Sciatic nerve (tissue), 2 donors: Measurements from ENCODE around the gene TMA16. TPM values are rescaled to one million over a fixed set of nuclear protein-coding genes. Genes with fewer than 3 reads are reported as not detected.

ENCODE experiments used
- ATAC-seq: fragments of 200-7000 bp; cut with Tn5 transposase; one replicate; pipeline ENCODE4 v1.9.1; 2020; ENCODE audit warnings: mild to moderate bottlenecking, moderate library complexity
- DNase-seq: peaks from one replicate; pipeline ENCODE4 v3.0.0-alpha.2; 2020; ENCODE audit warnings: low spot score
- intact Hi-C: fragments of 100-400 bp; cut with DNase I; formaldehyde crosslinking; loops from one replicate; pipeline ENCODE4 v1.14.2; 2022
- total RNA-seq: library from RNA; stranded (reverse); fragmentation: NEBNext Ultra II Directional; extraction: Animal tissue kit (Norgen Biotek cat#: 25700); gene quantifications from one replicate; pipeline ENCODE4 v1.2.1, GENCODE V29; 2021
- donor health status: DM: no; HTN: no; CAD: no.
- donor health status: DM: no; HTN: no; CAD: no.

The TMA16 gene
- total RNA-seq, 1 donor from 2014 or later, result 28.0 TPM

DNA sequence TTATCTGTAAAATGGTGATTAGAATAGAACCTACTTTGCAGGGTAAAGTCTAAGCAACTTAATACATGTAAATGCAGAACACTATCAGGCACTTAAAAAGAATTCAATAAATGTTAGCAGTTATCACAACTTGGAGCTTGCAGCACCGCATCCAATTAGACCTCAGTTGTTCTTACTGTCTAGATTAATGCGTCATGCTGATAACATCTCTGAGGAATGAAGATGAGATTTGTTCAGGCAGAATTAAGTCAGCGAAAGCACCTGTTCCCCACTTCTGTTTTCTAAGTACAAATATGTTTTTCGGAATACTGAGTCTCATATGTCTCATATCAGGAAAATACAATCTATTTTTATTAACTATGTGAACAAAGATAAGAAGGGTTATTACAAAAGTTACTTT, 58.7 kb downstream of the TMA16 start:
- intact Hi-C loops, result loop anchor here (10.0 kb wide), 1 partner anchor 1182 kb away; no protein-coding TSS in a partner anchor
- DNase-seq (no peak), ATAC-seq (no peak)

DNA sequence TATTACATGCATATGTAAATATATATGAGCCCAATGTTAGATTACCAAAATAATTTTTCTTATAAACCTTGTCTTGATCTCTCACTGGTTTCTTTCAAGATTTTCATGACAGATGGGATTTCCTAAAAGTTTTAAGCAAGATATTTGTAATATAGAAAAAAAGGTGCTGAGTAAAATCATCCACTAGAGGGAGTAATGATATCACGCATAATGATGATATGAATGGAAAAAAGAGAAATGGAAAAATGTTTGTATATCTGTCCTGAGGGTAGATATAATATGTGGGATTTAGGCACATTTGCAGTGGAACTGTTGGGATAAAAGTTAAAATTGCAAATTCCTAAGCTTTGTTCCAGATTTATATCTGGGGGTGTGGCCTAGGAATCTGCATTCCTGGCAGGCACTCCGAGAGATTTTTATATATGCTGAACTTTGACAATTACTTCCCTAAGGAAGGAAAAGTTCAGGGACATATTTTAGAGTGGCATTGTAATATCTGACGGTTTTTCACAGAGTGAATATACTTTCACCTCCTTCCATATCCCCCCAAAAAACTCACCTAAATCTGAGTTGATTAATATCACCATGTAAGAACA, 60.5 kb downstream of the TMA16 start:
- no peak for ATAC-seq
- intact Hi-C loops, result loop anchor here (10.0 kb wide), 1 partner anchor 1180 kb away; no protein-coding TSS in a partner anchor
- DNase-seq, result no peak

DNA sequence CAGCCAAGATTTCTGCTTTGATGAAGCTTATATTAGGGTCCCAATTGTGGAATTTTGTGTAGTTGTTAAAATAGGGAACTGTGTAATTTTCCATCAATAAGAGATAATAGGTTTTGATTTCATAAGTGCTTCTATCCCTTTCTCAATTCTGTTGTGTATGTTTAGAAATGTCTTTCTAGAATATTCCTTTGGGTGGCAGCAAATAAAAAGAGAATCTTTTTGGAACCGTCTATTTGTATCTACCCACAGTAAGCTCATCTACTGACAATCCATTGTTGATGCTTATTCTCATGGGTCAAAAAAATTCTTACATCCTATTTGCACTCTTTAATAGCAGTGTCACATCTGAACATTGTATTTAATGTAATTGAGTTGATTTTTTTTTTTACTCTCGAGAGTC, 61.7 kb downstream of the TMA16 start:
- no peak for ATAC-seq
- intact Hi-C loops, result loop anchor here (10.0 kb wide), 1 partner anchor 1179 kb away; no protein-coding TSS in a partner anchor
- no peak for DNase-seq

DNA sequence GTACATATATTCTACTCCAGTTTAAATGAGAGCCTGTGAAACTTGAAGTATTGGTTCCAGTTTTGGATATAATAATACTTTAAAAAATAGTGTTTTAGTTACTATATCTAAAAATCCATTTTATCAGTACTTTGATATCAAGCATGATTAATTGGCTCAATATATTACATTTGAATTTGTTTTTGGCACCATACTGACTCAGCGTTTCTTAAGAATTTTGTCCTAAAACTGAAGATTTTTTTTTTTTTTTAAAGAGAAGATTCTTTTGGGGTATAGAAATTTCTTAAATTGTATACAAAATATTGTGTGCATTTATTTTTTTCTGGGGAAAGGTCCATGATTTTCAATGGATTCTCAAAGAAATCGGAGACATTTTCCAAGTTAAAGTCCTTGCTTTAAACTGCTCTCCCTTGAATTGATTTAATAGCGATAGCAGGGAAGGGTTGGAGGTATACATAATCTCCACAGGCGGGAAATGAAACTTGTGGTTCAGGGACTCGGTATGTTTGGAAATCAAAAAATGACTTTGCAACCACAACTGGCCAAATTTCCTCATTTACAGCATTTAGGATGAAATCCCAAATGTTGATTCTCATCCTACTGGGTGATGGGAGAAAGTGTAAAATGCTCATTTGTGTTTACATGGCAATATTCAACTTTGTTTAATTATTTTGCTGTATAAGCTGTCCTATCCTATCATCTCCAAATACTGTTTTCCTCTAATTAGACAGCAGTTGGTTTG, 62.3 kb downstream of the TMA16 start:
- DNase-seq, result no peak
- intact Hi-C loops, result loop anchor here (10.0 kb wide), 1 partner anchor 1178 kb away; no protein-coding TSS in a partner anchor

DNA sequence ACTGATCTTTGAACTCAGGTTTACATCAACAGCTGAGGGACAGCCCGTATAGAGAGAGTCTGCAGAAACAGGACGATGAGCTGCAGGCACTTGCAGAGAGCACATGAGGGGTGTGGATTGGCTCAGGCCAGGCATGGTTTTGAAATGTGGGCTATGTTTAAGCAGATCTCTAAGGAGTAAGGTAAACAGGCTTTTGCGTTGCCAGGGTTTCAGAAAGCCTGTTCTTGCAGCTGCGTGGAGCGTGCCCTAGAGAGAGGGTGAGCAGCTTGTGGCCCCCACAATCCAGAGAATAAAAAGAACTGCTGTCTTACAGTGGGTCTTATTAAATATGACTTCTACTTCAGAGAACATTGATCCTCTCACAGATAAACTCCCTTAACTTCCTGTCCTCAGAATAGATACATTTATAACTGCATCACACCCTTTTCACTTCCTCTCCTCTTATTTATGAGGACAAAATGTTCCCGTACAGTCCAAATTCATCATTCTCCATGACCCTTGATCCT, 64.1 kb downstream of the TMA16 start:
- DNase-seq (no peak), ATAC-seq (peak; percentile 68)
- intact Hi-C loops, result loop anchor here (10.0 kb wide), 1 partner anchor 1176 kb away; no protein-coding TSS in a partner anchor

More for the DNA sequence above, 62.3 kb downstream of the TMA16 start:
- ATAC-seq, result no peak

DNA sequence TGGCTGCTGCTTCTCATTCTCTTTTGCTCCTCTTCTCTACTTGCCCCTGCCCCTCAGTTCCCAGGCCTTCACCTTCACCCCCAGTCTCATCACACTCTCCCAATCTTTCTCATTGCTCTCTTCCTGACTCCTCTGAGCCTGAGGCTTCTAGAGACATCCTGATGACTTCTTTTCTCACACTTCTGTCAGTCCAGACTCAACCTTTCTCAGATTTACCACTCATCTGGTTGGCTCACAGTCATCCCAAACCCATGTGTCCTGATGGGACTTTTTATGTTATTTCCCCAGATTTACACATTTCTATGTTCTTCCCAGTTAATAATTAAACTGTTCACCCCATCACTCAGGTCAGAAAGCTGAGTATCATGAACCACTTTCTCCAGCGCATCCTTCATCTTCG, 68.0 kb downstream of the TMA16 start:
- DNase-seq, result no peak
- ATAC-seq, result no peak
- intact Hi-C loops, result no loop called here

DNA sequence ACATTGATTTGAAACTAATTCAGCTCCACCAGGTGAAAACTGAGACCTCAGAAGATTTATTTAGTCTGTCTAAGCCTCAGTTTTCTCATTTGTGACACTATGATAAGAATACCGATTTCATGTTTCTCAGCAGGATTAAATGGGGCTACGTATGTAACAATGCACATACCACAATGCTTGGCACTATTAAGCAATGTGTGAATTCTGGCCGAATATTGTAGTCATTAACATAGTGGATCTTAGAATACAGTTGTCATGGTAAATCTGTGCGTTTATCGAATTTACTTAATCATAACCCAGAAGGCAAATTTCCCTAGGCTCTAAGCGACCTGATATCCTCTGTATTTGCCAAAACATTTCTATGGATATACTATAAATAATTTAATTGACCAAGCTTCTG, 69.1 kb downstream of the TMA16 start:
- ATAC-seq (no peak), DNase-seq (no peak)
- intact Hi-C loops, result no loop called here

DNA sequence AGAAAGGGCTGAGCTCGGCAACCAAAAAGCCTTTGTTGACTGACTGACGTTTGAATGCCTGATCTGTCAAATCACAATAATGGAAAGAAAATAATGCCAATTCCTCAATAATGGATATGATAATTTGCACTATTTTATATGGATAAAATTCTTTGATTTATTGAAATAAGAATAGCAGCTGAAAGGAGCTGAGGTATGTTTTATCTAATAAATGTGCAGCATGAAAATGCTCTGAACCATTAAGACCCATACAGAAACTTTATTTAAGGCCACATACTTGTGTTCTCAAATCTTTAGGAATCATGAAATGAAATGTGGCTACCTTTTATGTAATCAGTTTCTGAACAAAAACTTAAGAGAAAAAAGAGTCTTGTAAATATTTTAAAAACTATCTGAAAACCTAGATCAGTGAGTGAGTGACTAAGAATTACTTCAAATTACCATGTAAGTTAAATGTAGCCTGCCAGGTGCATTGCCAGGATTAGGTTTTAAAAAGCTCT, 69.8 kb downstream of the TMA16 start:
- DNase-seq (no peak), ATAC-seq (no peak)
- intact Hi-C loops, result no loop called here

DNA sequence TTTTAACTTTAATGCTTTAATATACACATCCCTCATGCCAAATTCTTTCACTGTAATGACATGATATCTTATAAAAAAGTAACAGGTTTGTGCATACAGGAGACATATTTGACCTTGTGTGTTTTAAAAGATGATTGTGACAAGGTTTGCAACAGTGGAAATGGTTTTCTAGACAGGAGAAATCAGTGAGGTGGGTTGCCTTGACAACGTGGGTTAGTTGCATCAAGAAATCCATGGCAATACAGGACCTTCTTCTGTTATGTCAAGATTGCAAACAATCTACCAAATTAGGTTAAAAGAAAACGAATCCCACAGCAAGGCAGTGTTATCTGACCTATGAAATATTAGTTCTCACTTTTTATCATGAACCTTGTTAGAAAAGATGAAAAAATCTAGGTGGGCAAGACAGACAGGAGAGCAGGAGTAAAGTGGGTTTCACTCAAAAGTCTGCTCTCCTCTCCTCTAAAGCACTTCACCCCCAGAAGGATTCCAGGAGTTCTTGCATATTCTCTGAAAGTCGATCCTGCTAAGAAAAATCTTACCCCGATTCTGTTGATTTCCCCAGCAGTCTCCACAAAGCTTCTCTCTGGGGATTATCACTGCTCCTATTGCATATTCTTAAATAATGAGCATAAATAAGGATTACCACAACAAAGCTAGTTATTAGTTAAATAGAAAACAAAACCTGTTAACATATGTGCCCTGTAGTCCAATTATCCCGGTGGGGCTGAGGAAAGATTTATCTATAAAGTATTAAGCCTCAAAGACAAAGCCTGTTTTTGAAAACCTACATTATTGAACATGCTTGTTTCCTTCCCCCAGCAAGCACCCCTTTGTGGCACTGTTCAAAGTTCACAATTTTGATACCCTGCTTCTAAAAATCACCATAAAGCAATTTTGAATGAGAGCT, 71.0 kb downstream of the TMA16 start:
- intact Hi-C loops, result no loop called here
- no peak for DNase-seq
- ATAC-seq, result no peak

DNA sequence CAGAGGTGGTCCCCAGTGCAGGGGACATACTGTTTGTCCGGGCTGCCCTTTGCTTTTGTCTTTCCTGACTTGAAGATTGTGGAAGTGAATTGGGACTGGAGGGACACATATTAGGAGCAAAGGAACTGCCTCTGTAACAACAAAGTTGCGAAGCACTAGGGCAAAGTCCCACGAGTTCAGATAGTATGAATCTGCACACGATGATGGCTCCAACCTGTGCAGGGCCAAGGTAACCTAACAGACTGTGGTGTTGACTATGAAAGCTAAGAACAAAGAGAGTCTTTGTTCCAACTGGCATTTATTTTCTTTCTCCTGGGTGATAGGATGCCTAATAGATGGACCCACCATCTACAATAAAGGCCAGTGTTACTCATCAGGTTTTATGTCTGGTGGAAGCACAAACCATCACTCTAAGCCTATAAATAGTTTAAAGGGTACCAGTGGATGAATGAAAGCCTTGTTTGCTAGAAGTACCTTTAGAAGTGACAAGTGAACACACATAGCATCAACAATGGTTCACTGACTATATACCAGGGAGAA, 71.8 kb downstream of the TMA16 start:
- DNase-seq, result no peak
- intact Hi-C loops, result no loop called here
- no peak for ATAC-seq

DNA sequence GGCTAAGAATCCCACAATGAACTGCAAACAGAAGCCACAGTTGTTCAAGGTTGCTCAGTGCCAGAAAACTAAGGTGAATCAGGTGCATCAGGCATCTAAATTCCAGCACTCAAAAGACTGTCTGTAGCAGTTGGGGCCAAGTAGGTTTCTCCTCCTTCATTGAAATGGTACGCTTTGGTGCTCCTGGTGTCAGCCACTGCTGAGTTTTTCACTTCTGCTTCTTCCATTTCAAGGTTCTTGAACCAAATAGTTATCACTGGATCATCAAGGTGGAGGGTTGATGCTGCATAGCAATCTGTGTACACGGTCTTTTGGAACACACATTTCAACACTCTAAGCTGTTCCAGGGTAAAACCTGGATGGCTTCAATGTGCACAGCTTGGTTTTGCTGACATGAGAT, 74.4 kb downstream of the TMA16 start:
- ATAC-seq (no peak), DNase-seq (no peak)
- intact Hi-C loops, result no loop called here

Other genes starting within 250 kb of the TMA16 start
- gene NPY1R, start 162.1 kb upstream of the TMA16 start, total RNA-seq, result 4.3 TPM
- gene NPY5R, start 150.8 kb upstream of the TMA16 start, total RNA-seq, result 0.36 TPM
- gene TKTL2, start 20.9 kb upstream of the TMA16 start, total RNA-seq, result 0.18 TPM